Duodenal mucosa (tissue), 2 donors: ENCODE results near the gene MED10.
A peak's percentile ranks its signal among the peaks of the same experiment; 100 is the strongest.

Experiments
- H3K27ac ChIP-seq: one replicate; pipeline ENCODE4 v1.7.0; 2013; ENCODE audit warnings: low read depth, low read length
- H3K27me3 ChIP-seq, 2 donors: one replicate each; pipeline ENCODE4 v1.7.0; 2013; ENCODE audit warnings: low read length in 2 of 2, control low read depth in 1 of 2; ENCODE audit not compliant: insufficient read depth in 2 of 2, control insufficient read depth in 1 of 2
- H3K36me3 ChIP-seq, 2 donors: one replicate each; pipeline ENCODE4 v1.7.0; 2013; ENCODE audit warnings: low read length in 2 of 2, control low read depth in 1 of 2; ENCODE audit not compliant: insufficient read depth in 2 of 2, control insufficient read depth in 1 of 2
- H3K4me1 ChIP-seq, 2 donors: one replicate each; pipeline ENCODE4 v1.7.0; 2013; ENCODE audit warnings: low read length in 2 of 2, control low read depth in 1 of 2; ENCODE audit not compliant: insufficient read depth in 2 of 2, control insufficient read depth in 1 of 2
- H3K4me3 ChIP-seq, 2 donors: one replicate each; pipeline ENCODE4 v1.7.0; 2013; ENCODE audit warnings: low read length in 2 of 2, low read depth in 1 of 2
- H3K9ac ChIP-seq, 2 donors: one replicate each; pipeline ENCODE4 v1.7.0; 2013; ENCODE audit warnings: low read length in 2 of 2, low read depth in 1 of 2
- H3K9me3 ChIP-seq, 2 donors: one replicate each; pipeline ENCODE4 v1.7.0; 2013; ENCODE audit warnings: low read length in 2 of 2, control low read depth in 1 of 2; ENCODE audit not compliant: control insufficient read depth in 1 of 2

The MED10 gene

GRCh38 chr5:6350277-6351090 lies 27.9 kb downstream of the MED10 start:
- Histone ChIP-seq H3K9me3 (no peaks in the 10 kb centered on the region), H3K27ac (no peak overlapping the region), H3K4me1 (peaks cover 0 to 5% of the 10 kb centered on the region in 2 donors), H3K9ac (no peak overlapping the region), H3K27me3 (no peaks in the 10 kb centered on the region), H3K36me3 (no peaks in the 10 kb centered on the region), H3K4me3 (no peak overlapping the region)

- H3K4me1 ChIP-seq: peaks cover 0 to 5% of the 10 kb centered on the region in 2 donors
- H3K27me3 ChIP-seq: no peaks in the 10 kb centered on the region
- no peak overlapping the region for H3K27ac ChIP-seq
- no peaks in the 10 kb centered on the region for H3K9me3 ChIP-seq
- H3K9ac ChIP-seq: no peak overlapping the region
- H3K4me3 ChIP-seq: peak overlapping the region in 1 of 2 donors; percentile 53
- no peaks in the 10 kb centered on the region for H3K36me3 ChIP-seq
Measured at GRCh38 chr5:6349387-6349786, 29.0 kb downstream of the MED10 start.

GRCh38 chr5:6348476-6349000 lies 29.8 kb downstream of the MED10 start:
- no peak overlapping the region for H3K9ac ChIP-seq
- H3K4me1 ChIP-seq: peaks cover 0 to 5% of the 10 kb centered on the region in 2 donors
- H3K9me3 ChIP-seq: no peaks in the 10 kb centered on the region
- no peaks in the 10 kb centered on the region for H3K27me3 ChIP-seq
- no peak overlapping the region for H3K27ac ChIP-seq
- no peak overlapping the region for H3K4me3 ChIP-seq
- H3K36me3 ChIP-seq: no peaks in the 10 kb centered on the region

GRCh38 chr5:6347673-6348072 lies 30.7 kb downstream of the MED10 start:
- Histone ChIP-seq H3K4me3 (no peak overlapping the region), H3K9ac (no peak overlapping the region), H3K4me1 (peaks cover 0 to 5% of the 10 kb centered on the region in 2 donors), H3K9me3 (no peaks in the 10 kb centered on the region), H3K27ac (no peak overlapping the region), H3K36me3 (no peaks in the 10 kb centered on the region), H3K27me3 (no peaks in the 10 kb centered on the region)

GRCh38 chr5:6347165-6347564 lies 31.2 kb downstream of the MED10 start:
- no peaks in the 10 kb centered on the region for H3K9me3 ChIP-seq
- no peak overlapping the region for H3K4me3 ChIP-seq
- no peaks in the 10 kb centered on the region for H3K27me3 ChIP-seq
- no peak overlapping the region for H3K27ac ChIP-seq
- H3K36me3 ChIP-seq: no peaks in the 10 kb centered on the region
- no peak overlapping the region for H3K9ac ChIP-seq
- H3K4me1 ChIP-seq: peaks cover 0 to 5% of the 10 kb centered on the region in 2 donors

- peaks cover 0 to 5% of the 10 kb centered on the region in 2 donors for H3K4me1 ChIP-seq
Measured at GRCh38 chr5:6344593-6344989, 33.8 kb downstream of the MED10 start.

GRCh38 chr5:6343951-6344592 lies 34.3 kb downstream of the MED10 start:
- H3K9ac ChIP-seq: no peak overlapping the region
- no peaks in the 10 kb centered on the region for H3K4me1 ChIP-seq
- H3K4me3 ChIP-seq: no peak overlapping the region
- H3K27ac ChIP-seq: no peak overlapping the region
- H3K36me3 ChIP-seq: no peaks in the 10 kb centered on the region
- H3K9me3 ChIP-seq: no peaks in the 10 kb centered on the region
- H3K27me3 ChIP-seq: no peaks in the 10 kb centered on the region

More at GRCh38 chr5:6344593-6344989, 33.8 kb downstream of the MED10 start:
- Histone ChIP-seq H3K36me3 (no peaks in the 10 kb centered on the region), H3K9me3 (no peaks in the 10 kb centered on the region), H3K4me3 (no peak overlapping the region), H3K9ac (no peak overlapping the region), H3K27ac (no peak overlapping the region), H3K27me3 (no peaks in the 10 kb centered on the region)

- Histone ChIP-seq H3K9ac (no peak overlapping the region), H3K27ac (no peak overlapping the region), H3K36me3 (no peaks in the 10 kb centered on the region), H3K4me3 (no peak overlapping the region), H3K27me3 (no peaks in the 10 kb centered on the region), H3K4me1 (no peaks in the 10 kb centered on the region), H3K9me3 (no peaks in the 10 kb centered on the region)
Measured at GRCh38 chr5:6342689-6343315, 35.5 kb downstream of the MED10 start.

GRCh38 chr5:6340100-6340499 lies 38.2 kb downstream of the MED10 start:
- no peaks in the 10 kb centered on the region for H3K4me1 ChIP-seq
- H3K9me3 ChIP-seq: no peaks in the 10 kb centered on the region
- no peaks in the 10 kb centered on the region for H3K27me3 ChIP-seq
- no peak overlapping the region for H3K9ac ChIP-seq
- H3K27ac ChIP-seq: no peak overlapping the region
- H3K4me3 ChIP-seq: no peak overlapping the region
- no peaks in the 10 kb centered on the region for H3K36me3 ChIP-seq

- H3K9me3 ChIP-seq: no peaks in the 10 kb centered on the region
- H3K36me3 ChIP-seq: no peaks in the 10 kb centered on the region
- H3K4me1 ChIP-seq: no peaks in the 10 kb centered on the region
- no peaks in the 10 kb centered on the region for H3K27me3 ChIP-seq
- H3K4me3 ChIP-seq: no peak overlapping the region
- no peak overlapping the region for H3K27ac ChIP-seq
- no peak overlapping the region for H3K9ac ChIP-seq
Measured at GRCh38 chr5:6338871-6339270, 39.5 kb downstream of the MED10 start.
